PFSK-1 (cell line): ENCODE data around the gene CD34.

Experiments used
- FOXP2 ChIP-seq: optimal IDR thresholded peaks from 2 replicates; pipeline ENCODE3; 2011; ENCODE audit warnings: borderline replicate concordance, control low read depth, inconsistent platforms; ENCODE audit not compliant: insufficient read depth; ENCODE audit errors: extremely low read length, extremely low read depth
- POLR2AphosphoS5 ChIP-seq: IDR thresholded peaks from 2 replicates; pipeline ENCODE4 v1.6.1; 2012; ENCODE audit warnings: low read depth, mild to moderate bottlenecking, control low read depth, low read length, moderate library complexity
- SIN3A ChIP-seq: IDR thresholded peaks from 2 replicates; pipeline ENCODE4 v1.6.1; 2012; ENCODE audit warnings: mild to moderate bottlenecking, low read length, moderate library complexity, borderline replicate concordance; ENCODE audit not compliant: insufficient read depth
- TAF1 ChIP-seq: IDR thresholded peaks from 2 replicates; pipeline ENCODE4 v1.6.1; 2012; ENCODE audit warnings: low read length, control low read depth, borderline replicate concordance; ENCODE audit not compliant: insufficient read depth
- TF ChIP-seq, protein P1 (sequence below), 2 experiments: IDR thresholded peaks; 2 replicates each; pipeline versions ENCODE4 v1.6.1 to v1.8.0; 2011 to 2012; ENCODE audit warnings: low read depth in 2 of 2, low read length in 2 of 2, control low read depth in 1 of 2, inconsistent platforms in 1 of 2, mild to moderate bottlenecking in 1 of 2, moderate library complexity in 1 of 2; ENCODE audit not compliant: insufficient read depth in 1 of 2

CD34 gene

DNA sequence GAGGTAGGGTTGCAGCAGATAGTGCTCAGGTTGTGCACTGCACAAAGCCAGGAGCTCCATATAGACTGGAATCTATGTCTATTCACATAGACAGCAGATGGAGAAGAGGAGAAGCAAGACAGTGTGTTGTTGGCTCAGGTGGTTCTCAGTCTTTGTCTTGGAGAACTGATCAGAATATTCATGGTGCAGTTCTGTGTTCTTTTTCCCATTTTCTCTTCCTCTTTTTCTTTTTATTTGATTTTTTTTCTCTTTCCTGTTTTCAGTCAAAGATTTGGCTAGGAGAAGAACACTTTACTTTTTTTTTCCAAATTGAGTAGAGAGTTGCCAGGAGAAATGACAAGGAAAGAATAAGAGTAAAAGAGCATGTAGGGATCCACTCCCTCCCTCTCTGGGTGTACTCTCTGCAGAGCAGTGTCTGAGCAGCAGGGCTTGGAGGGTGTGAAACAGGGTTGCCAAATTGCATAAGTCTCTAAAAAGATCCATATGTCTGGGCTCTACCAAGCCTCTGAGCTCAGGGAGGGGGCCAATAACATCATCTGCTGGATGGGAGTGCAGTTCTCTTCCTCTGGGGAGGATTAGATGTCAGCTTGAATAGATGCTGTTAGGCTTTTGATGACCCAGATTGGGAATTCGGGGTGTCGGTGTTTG is 8.7 kb upstream of the CD34 start:
- TF ChIP-seq FOXP2 (no peak), TAF1 (no peak), SIN3A (no peak), POLR2AphosphoS5 (no peak)
- TF ChIP-seq, protein P1, sequence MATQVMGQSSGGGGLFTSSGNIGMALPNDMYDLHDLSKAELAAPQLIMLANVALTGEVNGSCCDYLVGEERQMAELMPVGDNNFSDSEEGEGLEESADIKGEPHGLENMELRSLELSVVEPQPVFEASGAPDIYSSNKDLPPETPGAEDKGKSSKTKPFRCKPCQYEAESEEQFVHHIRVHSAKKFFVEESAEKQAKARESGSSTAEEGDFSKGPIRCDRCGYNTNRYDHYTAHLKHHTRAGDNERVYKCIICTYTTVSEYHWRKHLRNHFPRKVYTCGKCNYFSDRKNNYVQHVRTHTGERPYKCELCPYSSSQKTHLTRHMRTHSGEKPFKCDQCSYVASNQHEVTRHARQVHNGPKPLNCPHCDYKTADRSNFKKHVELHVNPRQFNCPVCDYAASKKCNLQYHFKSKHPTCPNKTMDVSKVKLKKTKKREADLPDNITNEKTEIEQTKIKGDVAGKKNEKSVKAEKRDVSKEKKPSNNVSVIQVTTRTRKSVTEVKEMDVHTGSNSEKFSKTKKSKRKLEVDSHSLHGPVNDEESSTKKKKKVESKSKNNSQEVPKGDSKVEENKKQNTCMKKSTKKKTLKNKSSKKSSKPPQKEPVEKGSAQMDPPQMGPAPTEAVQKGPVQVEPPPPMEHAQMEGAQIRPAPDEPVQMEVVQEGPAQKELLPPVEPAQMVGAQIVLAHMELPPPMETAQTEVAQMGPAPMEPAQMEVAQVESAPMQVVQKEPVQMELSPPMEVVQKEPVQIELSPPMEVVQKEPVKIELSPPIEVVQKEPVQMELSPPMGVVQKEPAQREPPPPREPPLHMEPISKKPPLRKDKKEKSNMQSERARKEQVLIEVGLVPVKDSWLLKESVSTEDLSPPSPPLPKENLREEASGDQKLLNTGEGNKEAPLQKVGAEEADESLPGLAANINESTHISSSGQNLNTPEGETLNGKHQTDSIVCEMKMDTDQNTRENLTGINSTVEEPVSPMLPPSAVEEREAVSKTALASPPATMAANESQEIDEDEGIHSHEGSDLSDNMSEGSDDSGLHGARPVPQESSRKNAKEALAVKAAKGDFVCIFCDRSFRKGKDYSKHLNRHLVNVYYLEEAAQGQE (IDR thresholded peaks at IDR 0.05; ENCODE audit: insufficient read depth in 1 of 2, low read depth in 2 of 2, low read length in 2 of 2) = no peak

DNA sequence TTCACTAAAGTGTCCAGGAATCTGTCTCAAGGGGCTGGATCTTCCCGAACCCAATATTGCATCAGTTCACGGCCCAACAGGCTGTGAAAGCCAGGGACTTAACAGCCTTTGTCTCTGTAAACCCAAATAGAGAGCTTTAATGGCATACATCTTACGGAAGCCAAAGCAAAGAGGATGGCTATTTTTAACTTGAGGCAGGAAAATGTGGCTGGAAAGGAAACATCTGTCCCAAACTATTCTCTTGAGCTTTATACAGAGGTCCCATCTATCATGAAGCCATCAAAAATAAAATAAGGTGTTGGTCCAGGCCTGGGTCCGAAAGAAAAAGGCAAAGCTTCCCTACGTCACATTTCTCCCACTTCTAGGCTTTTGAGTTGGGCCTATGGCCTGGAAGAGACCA is 7.7 kb upstream of the CD34 start:
- no peak for TF ChIP-seq FOXP2
- no peak for TF ChIP-seq POLR2AphosphoS5
- no peak for TF ChIP-seq TAF1
- TF ChIP-seq SIN3A = no peak
- TF ChIP-seq, protein P1 (IDR thresholded peaks at IDR 0.05; ENCODE audit: insufficient read depth in 1 of 2, low read depth in 2 of 2, low read length in 2 of 2) = no peak

DNA sequence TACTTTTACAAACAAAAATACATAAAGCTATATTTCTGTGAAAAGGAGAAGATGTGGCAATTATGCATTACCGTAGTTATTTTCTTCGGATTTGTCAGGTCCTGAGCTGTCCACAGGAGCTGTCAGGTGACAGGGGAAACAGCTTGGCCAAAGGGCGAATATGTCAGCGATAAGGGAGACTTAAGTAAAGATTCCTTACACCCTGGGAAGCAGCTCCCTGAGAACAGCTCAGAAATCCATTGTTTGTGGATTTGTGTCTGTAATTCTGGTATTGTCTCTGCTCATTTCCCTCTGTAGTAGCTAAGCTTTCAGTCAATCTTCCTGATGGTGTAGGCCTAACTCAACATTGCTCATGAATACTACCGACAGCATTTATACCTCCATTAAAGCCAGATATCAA is 7.1 kb upstream of the CD34 start:
- TF ChIP-seq SIN3A = no peak
- TF ChIP-seq TAF1 = no peak
- TF ChIP-seq POLR2AphosphoS5 = no peak
- TF ChIP-seq, protein P1 (IDR thresholded peaks at IDR 0.05; ENCODE audit: insufficient read depth in 1 of 2, low read depth in 2 of 2, low read length in 2 of 2) = no peak
- TF ChIP-seq FOXP2 = no peak

DNA sequence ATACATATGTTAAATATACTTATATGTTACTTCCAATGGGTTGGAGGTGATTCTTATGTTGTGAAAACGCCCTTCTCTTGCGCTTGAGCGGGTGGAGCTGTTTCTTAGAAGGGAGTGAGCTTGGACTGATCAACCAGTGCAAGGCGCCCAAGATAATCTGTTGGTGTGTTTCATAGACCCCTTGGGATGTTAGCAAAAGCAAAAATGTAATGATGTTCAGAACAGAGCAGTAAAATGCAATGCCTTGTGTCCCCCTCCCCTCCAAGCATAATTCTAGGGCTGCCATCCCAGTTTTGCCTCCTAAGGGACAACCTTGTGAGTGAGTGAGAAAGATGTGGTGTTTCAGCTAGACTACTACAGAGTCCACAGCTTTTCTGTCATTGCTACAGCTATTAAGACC is 6.2 kb upstream of the CD34 start:
- TF ChIP-seq TAF1 = no peak
- TF ChIP-seq SIN3A = no peak
- TF ChIP-seq FOXP2 = no peak
- TF ChIP-seq POLR2AphosphoS5 = no peak
- TF ChIP-seq, protein P1 (IDR thresholded peaks at IDR 0.05; ENCODE audit: insufficient read depth in 1 of 2, low read depth in 2 of 2, low read length in 2 of 2) = no peak
